ENCODE results near the gene SPAG9.

The SPAG9 gene

GRCh38 chr17:50914505-50915063, 206.1 kb downstream of the SPAG9 start:
- no peak for DNase-seq

GRCh38 chr17:50913120-50913519, 207.5 kb downstream of the SPAG9 start:
- DNase-seq: no peak
